Breast epithelium (tissue), 4 donors: Measurements from ENCODE around the gene KIAA0825. TPM values are rescaled to one million over a fixed set of nuclear protein-coding genes. Genes with fewer than 3 reads are reported as not detected.

Experiments
- DNase-seq, 2 donors: peaks; one replicate each; pipeline ENCODE4 v3.0.0-alpha.2; 2019; ENCODE audit warnings: low spot score in 2 of 2
- H3K27ac ChIP-seq, 2 donors: fragments of 200-600 bp; sonication (generic) in 1 of 2; one replicate each; pipeline ENCODE4 v1.5.1; 2016 to 2019; ENCODE audit warnings: mild to moderate bottlenecking in 1 of 2
- H3K27me3 ChIP-seq, 2 donors: fragments of 200-600 bp; sonication (generic) in 1 of 2; one replicate each; pipeline versions ENCODE4 v1.5.1 to v1.6.0; 2017 to 2019; ENCODE audit warnings: control low read depth in 1 of 2, mild to moderate bottlenecking in 1 of 2
- H3K36me3 ChIP-seq: fragments of 200-600 bp; one replicate; pipeline ENCODE4 v1.5.1; 2019
- H3K4me1 ChIP-seq, 2 donors: fragments of 200-600 bp; sonication (generic); one replicate each; pipeline ENCODE4 v1.5.1; 2016 to 2019; ENCODE audit warnings: control low read depth in 1 of 2
- H3K4me3 ChIP-seq, 3 donors: fragments of 200-600 bp; sonication (generic); 1 replicate in 2 of 3; 2 replicates in 1 of 3; pipeline ENCODE4 v1.5.1; 2016 to 2019; ENCODE audit warnings: mild to moderate bottlenecking in 3 of 3, moderate library complexity in 2 of 3
- H3K9me3 ChIP-seq, 2 donors: fragments of 200-600 bp; sonication (generic) in 1 of 2; one replicate each; pipeline ENCODE4 v1.5.1; 2016 to 2019; ENCODE audit warnings: control low read depth in 1 of 2
- POLR2A ChIP-seq: fragments of 450-650 bp; IDR thresholded peaks from one replicate; pipeline ENCODE4 v1.6.1; 2016; ENCODE audit warnings: antibody characterized with exemption, mild to moderate bottlenecking, moderate library complexity
- POLR2AphosphoS5 ChIP-seq, 3 donors: sonication (generic); formaldehyde crosslinking; IDR thresholded peaks; one replicate each; pipeline ENCODE4 v1.6.1; 2017; ENCODE audit warnings: antibody characterized with exemption in 3 of 3
- intact Hi-C: fragments of 100-400 bp; cut with DNase I; formaldehyde crosslinking; loops from one replicate; pipeline ENCODE4 v1.15.1; 2023; ENCODE audit warnings: low total_unique reads
- total RNA-seq, 3 donors: library from RNA; depleted of rRNA; stranded (reverse); fragments of >200 nt; gene quantifications; one replicate each; pipeline ENCODE4 v1.1.0, GENCODE V29; 2016
- TF ChIP-seq, protein P1 (sequence below), 3 donors: fragments of 450-650 bp; IDR thresholded peaks; one replicate each; pipeline ENCODE4 v1.5.1; 2016 to 2017; ENCODE audit warnings: antibody characterized with exemption in 3 of 3, mild to moderate bottlenecking in 3 of 3, moderate library complexity in 3 of 3

Gene KIAA0825
- total RNA-seq, 3 donors from 2014 or later, result 5.9 to 15.5 (median 7.9) TPM

- no peaks in the 10 kb centered on the region for H3K27me3 ChIP-seq
- no peak for DNase-seq
- no peaks in the 10 kb centered on the region for H3K9me3 ChIP-seq
- H3K27ac ChIP-seq, result no peak overlapping the region
- TF ChIP-seq POLR2A (no peak), POLR2AphosphoS5 (IDR thresholded peaks at IDR 0.05) (no peak)
- TF ChIP-seq, protein P1, sequence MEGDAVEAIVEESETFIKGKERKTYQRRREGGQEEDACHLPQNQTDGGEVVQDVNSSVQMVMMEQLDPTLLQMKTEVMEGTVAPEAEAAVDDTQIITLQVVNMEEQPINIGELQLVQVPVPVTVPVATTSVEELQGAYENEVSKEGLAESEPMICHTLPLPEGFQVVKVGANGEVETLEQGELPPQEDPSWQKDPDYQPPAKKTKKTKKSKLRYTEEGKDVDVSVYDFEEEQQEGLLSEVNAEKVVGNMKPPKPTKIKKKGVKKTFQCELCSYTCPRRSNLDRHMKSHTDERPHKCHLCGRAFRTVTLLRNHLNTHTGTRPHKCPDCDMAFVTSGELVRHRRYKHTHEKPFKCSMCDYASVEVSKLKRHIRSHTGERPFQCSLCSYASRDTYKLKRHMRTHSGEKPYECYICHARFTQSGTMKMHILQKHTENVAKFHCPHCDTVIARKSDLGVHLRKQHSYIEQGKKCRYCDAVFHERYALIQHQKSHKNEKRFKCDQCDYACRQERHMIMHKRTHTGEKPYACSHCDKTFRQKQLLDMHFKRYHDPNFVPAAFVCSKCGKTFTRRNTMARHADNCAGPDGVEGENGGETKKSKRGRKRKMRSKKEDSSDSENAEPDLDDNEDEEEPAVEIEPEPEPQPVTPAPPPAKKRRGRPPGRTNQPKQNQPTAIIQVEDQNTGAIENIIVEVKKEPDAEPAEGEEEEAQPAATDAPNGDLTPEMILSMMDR (IDR thresholded peaks at IDR 0.05), result no peak
- no peaks in the 10 kb centered on the region for H3K36me3 ChIP-seq
- H3K4me3 ChIP-seq, result no peak overlapping the region
- H3K4me1 ChIP-seq, result no peaks in the 10 kb centered on the region
- intact Hi-C loops, result no loop called here
Observed at GRCh38 chr5:94485067-94485466, 133.3 kb downstream of the KIAA0825 start.

- Histone ChIP-seq H3K27me3 (no peaks in the 10 kb centered on the region), H3K4me3 (no peak overlapping the region), H3K27ac (no peak overlapping the region), H3K4me1 (no peaks in the 10 kb centered on the region), H3K36me3 (peaks cover 5% of the 10 kb centered on the region), H3K9me3 (no peaks in the 10 kb centered on the region)
- TF ChIP-seq POLR2A (no peak), POLR2AphosphoS5 (IDR thresholded peaks at IDR 0.05) (no peak)
- TF ChIP-seq, protein P1 (IDR thresholded peaks at IDR 0.05), result no peak
- intact Hi-C loops, result no loop called here
- DNase-seq, result no peak
Observed at GRCh38 chr5:94481059-94481458, 137.3 kb downstream of the KIAA0825 start.

DNA sequence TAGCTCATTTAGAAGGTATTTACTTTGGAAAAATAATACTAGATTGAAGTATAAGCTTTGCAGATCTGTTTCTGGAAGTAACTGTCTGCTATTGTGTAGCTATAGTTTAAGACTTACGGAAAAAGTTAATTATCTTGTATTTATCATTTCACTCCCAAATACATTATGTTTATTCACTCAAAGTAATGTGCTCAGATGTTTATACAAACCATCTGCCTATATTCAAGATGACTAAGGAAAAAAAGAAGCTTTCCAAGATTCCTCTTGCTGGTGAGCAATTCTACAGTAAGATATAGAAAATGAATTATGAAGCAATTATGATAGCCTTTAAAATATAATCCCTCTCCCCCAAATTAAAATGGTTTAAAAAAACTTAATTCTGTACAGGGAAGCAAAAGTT lies 137.9 kb downstream of the KIAA0825 start:
- no peaks in the 10 kb centered on the region for H3K4me1 ChIP-seq
- no peak overlapping the region for H3K4me3 ChIP-seq
- H3K27ac ChIP-seq, result no peak overlapping the region
- TF ChIP-seq, protein P1 (IDR thresholded peaks at IDR 0.05), result no peak
- TF ChIP-seq POLR2A (no peak), POLR2AphosphoS5 (IDR thresholded peaks at IDR 0.05) (no peak)
- DNase-seq, result no peak
- no peaks in the 10 kb centered on the region for H3K9me3 ChIP-seq
- intact Hi-C loops, result no loop called here
- H3K27me3 ChIP-seq, result no peaks in the 10 kb centered on the region
- peaks cover 5% of the 10 kb centered on the region for H3K36me3 ChIP-seq

DNA sequence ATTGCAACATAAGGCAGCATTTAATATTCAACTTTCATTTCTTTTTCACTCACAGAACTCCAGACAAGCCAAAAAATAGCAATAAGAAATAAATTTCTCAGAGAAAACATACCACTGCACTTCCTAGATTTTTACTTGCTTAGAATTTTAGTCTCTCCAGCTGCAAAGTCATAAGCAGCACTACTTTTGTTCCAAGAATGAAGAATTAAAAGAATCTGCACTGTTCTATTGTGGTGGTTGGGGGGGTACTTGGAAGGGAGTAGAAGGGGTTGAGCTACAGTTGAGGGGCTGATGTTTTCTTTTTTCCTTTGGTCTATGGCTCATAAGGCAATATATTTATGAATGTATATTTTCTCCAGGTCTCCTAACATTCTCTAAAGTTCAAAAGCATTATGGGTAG lies 144.5 kb downstream of the KIAA0825 start:
- H3K36me3 ChIP-seq, result peaks cover 5% of the 10 kb centered on the region
- no peak for DNase-seq
- TF ChIP-seq POLR2AphosphoS5 (IDR thresholded peaks at IDR 0.05), result no peak
- no peak for TF ChIP-seq POLR2A
- TF ChIP-seq, protein P1 (IDR thresholded peaks at IDR 0.05), result no peak
- no peak overlapping the region for H3K4me3 ChIP-seq
- H3K27me3 ChIP-seq, result no peaks in the 10 kb centered on the region
- intact Hi-C loops, result loop anchor here (5.0 kb wide), 1 partner anchor 492 kb away; no protein-coding TSS in a partner anchor
- H3K4me1 ChIP-seq, result no peaks in the 10 kb centered on the region
- no peak overlapping the region for H3K27ac ChIP-seq
- no peaks in the 10 kb centered on the region for H3K9me3 ChIP-seq

DNA sequence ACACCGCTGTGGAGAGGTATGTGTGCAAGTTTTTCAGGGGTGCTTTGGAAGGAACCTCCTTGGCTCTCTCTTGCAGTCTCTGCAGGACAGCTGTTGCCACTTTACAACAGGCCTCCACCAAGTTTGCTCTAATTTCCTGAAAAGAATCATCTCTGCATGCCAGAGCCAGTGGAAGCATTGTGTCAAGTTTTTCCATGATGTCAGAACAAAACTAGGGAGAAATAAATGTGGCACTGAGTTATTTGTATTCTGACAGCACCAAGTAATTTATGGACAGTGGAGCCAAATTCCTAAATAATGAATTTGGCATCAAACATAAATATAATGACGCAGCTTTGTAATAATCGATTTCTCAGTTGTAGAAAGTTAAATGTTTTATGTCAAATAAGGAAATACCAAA lies 146.9 kb downstream of the KIAA0825 start:
- H3K27me3 ChIP-seq, result no peaks in the 10 kb centered on the region
- no peak for DNase-seq
- no peaks in the 10 kb centered on the region for H3K4me1 ChIP-seq
- H3K27ac ChIP-seq, result no peak overlapping the region
- H3K4me3 ChIP-seq, result no peak overlapping the region
- TF ChIP-seq POLR2A (no peak), POLR2AphosphoS5 (IDR thresholded peaks at IDR 0.05) (no peak)
- TF ChIP-seq, protein P1 (IDR thresholded peaks at IDR 0.05), result no peak
- no peaks in the 10 kb centered on the region for H3K9me3 ChIP-seq
- H3K36me3 ChIP-seq, result no peaks in the 10 kb centered on the region
- intact Hi-C loops, result loop anchor here (5.0 kb wide), 1 partner anchor 489 kb away; no protein-coding TSS in a partner anchor
